ENCODE results near the gene TSPAN4. TPM values are rescaled to one million over a fixed set of nuclear protein-coding genes. Genes with fewer than 3 reads are reported as not detected.

Gene TSPAN4
- total and polyA plus RNA-seq, 9 of the 15 experiments (the other 6 are each of a cell fraction or from before 2014, with no cell fraction given) = 0.07 to 31.0 (median 15.7) TPM

DNA sequence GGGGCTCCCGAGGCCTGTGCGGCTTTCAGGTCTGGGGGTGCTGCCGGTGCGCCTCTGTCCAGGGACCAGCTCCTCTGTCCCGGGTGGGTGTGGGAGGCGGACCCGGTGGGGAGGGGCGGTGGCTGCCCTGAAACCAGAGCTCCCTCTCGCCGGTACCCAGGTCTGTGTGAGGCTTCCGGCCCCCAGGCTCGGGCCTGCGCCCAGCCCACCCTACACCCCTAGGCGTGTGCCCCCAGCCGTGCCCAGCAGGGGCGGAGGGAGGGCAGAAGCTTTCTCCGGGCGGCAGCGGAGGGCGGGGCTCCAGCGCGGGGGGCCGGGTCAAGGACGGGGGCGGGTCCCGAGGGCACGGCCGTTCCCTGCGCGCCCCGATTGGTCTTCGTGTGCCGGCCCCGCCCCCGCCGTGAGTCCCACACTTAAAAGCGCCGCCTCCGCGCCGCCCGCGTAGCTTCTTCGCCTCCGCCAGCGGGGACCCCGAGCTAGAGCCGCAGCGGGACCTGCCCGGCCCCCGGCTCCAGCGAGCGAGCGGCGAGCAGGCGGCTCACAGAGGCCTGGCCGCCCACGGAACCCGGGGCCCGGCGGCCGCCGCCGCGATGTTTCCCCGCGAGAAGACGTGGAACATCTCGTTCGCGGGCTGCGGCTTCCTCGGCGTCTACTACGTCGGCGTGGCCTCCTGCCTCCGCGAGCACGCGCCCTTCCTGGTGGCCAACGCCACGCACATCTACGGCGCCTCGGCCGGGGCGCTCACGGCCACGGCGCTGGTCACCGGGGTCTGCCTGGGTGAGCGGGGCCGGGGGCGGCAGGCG is 23.3 kb upstream of the TSPAN4 start (continued):
- TF ChIP-seq, protein P1, sequence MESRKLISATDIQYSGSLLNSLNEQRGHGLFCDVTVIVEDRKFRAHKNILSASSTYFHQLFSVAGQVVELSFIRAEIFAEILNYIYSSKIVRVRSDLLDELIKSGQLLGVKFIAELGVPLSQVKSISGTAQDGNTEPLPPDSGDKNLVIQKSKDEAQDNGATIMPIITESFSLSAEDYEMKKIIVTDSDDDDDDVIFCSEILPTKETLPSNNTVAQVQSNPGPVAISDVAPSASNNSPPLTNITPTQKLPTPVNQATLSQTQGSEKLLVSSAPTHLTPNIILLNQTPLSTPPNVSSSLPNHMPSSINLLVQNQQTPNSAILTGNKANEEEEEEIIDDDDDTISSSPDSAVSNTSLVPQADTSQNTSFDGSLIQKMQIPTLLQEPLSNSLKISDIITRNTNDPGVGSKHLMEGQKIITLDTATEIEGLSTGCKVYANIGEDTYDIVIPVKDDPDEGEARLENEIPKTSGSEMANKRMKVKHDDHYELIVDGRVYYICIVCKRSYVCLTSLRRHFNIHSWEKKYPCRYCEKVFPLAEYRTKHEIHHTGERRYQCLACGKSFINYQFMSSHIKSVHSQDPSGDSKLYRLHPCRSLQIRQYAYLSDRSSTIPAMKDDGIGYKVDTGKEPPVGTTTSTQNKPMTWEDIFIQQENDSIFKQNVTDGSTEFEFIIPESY (CRISPR knock-in tag; IDR thresholded peaks at IDR 0.05) = no peak
- TF ChIP-seq RBM34 (IDR thresholded peaks at IDR 0.05; ENCODE audit: borderline replicate concordance, insufficient read depth, low read length) = no peak
- TF ChIP-seq TRIM24 (IDR thresholded peaks at IDR 0.05) = no peak
- TF ChIP-seq KDM5B (IDR thresholded peaks at IDR 0.05; ENCODE audit: insufficient replicate concordance, low read depth, low read length) = peak; percentile 92
- no peak for TF ChIP-seq SIX5 (IDR thresholded peaks at IDR 0.05; ENCODE audit: borderline replicate concordance in 1 of 2, insufficient read depth in 1 of 2, low read depth in 1 of 2, low read length in 2 of 2)
- no peak for TF ChIP-seq RBM17 (IDR thresholded peaks at IDR 0.05; ENCODE audit: borderline replicate concordance, low read depth, low read length)
- TF ChIP-seq, protein P2, sequence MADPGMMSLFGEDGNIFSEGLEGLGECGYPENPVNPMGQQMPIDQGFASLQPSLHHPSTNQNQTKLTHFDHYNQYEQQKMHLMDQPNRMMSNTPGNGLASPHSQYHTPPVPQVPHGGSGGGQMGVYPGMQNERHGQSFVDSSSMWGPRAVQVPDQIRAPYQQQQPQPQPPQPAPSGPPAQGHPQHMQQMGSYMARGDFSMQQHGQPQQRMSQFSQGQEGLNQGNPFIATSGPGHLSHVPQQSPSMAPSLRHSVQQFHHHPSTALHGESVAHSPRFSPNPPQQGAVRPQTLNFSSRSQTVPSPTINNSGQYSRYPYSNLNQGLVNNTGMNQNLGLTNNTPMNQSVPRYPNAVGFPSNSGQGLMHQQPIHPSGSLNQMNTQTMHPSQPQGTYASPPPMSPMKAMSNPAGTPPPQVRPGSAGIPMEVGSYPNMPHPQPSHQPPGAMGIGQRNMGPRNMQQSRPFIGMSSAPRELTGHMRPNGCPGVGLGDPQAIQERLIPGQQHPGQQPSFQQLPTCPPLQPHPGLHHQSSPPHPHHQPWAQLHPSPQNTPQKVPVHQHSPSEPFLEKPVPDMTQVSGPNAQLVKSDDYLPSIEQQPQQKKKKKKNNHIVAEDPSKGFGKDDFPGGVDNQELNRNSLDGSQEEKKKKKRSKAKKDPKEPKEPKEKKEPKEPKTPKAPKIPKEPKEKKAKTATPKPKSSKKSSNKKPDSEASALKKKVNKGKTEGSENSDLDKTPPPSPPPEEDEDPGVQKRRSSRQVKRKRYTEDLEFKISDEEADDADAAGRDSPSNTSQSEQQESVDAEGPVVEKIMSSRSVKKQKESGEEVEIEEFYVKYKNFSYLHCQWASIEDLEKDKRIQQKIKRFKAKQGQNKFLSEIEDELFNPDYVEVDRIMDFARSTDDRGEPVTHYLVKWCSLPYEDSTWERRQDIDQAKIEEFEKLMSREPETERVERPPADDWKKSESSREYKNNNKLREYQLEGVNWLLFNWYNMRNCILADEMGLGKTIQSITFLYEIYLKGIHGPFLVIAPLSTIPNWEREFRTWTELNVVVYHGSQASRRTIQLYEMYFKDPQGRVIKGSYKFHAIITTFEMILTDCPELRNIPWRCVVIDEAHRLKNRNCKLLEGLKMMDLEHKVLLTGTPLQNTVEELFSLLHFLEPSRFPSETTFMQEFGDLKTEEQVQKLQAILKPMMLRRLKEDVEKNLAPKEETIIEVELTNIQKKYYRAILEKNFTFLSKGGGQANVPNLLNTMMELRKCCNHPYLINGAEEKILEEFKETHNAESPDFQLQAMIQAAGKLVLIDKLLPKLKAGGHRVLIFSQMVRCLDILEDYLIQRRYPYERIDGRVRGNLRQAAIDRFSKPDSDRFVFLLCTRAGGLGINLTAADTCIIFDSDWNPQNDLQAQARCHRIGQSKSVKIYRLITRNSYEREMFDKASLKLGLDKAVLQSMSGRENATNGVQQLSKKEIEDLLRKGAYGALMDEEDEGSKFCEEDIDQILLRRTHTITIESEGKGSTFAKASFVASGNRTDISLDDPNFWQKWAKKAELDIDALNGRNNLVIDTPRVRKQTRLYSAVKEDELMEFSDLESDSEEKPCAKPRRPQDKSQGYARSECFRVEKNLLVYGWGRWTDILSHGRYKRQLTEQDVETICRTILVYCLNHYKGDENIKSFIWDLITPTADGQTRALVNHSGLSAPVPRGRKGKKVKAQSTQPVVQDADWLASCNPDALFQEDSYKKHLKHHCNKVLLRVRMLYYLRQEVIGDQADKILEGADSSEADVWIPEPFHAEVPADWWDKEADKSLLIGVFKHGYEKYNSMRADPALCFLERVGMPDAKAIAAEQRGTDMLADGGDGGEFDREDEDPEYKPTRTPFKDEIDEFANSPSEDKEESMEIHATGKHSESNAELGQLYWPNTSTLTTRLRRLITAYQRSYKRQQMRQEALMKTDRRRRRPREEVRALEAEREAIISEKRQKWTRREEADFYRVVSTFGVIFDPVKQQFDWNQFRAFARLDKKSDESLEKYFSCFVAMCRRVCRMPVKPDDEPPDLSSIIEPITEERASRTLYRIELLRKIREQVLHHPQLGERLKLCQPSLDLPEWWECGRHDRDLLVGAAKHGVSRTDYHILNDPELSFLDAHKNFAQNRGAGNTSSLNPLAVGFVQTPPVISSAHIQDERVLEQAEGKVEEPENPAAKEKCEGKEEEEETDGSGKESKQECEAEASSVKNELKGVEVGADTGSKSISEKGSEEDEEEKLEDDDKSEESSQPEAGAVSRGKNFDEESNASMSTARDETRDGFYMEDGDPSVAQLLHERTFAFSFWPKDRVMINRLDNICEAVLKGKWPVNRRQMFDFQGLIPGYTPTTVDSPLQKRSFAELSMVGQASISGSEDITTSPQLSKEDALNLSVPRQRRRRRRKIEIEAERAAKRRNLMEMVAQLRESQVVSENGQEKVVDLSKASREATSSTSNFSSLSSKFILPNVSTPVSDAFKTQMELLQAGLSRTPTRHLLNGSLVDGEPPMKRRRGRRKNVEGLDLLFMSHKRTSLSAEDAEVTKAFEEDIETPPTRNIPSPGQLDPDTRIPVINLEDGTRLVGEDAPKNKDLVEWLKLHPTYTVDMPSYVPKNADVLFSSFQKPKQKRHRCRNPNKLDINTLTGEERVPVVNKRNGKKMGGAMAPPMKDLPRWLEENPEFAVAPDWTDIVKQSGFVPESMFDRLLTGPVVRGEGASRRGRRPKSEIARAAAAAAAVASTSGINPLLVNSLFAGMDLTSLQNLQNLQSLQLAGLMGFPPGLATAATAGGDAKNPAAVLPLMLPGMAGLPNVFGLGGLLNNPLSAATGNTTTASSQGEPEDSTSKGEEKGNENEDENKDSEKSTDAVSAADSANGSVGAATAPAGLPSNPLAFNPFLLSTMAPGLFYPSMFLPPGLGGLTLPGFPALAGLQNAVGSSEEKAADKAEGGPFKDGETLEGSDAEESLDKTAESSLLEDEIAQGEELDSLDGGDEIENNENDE (IDR thresholded peaks at IDR 0.05; ENCODE audit: low read depth, low read length) = no peak
- TF ChIP-seq, protein P3, sequence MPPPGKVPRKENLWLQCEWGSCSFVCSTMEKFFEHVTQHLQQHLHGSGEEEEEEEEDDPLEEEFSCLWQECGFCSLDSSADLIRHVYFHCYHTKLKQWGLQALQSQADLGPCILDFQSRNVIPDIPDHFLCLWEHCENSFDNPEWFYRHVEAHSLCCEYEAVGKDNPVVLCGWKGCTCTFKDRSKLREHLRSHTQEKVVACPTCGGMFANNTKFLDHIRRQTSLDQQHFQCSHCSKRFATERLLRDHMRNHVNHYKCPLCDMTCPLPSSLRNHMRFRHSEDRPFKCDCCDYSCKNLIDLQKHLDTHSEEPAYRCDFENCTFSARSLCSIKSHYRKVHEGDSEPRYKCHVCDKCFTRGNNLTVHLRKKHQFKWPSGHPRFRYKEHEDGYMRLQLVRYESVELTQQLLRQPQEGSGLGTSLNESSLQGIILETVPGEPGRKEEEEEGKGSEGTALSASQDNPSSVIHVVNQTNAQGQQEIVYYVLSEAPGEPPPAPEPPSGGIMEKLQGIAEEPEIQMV (tag; conservative IDR thresholded peaks at IDR 0.05; ENCODE audit: low read depth) = no peak
- TF ChIP-seq, protein P4, sequence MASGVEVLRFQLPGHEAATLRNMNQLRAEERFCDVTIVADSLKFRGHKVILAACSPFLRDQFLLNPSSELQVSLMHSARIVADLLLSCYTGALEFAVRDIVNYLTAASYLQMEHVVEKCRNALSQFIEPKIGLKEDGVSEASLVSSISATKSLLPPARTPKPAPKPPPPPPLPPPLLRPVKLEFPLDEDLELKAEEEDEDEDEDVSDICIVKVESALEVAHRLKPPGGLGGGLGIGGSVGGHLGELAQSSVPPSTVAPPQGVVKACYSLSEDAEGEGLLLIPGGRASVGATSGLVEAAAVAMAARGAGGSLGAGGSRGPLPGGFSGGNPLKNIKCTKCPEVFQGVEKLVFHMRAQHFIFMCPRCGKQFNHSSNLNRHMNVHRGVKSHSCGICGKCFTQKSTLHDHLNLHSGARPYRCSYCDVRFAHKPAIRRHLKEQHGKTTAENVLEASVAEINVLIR (CRISPR knock-in tag; IDR thresholded peaks at IDR 0.05) = no peak

Measured in K562 (cell line).